T1000 (cell line): Measurements from ENCODE around the gene CFL1.
"Not testable (repeated sequence)": the region's sequence is repeated elsewhere in the genome, so short reads cannot be mapped to it uniquely, and the experiment has no call there.

ENCODE experiments used
- DNase-seq: peaks from one replicate; lab custom pipeline; 2025; ENCODE audit warnings: mixed read lengths; lab: John Stamatoyannopoulos, UW

The CFL1 gene

GRCh38 chr11:65832231-65832630, 25.7 kb downstream of the CFL1 start:
- DNase-seq: not testable (repeated sequence)

GRCh38 chr11:65829459-65829858, 28.5 kb downstream of the CFL1 start:
- DNase-seq: no peak

GRCh38 chr11:65826984-65827735, 30.8 kb downstream of the CFL1 start:
- DNase-seq: no peak

- no peak for DNase-seq
Measured at GRCh38 chr11:65822776-65823528, 35.0 kb downstream of the CFL1 start.

- DNase-seq: no peak
Measured at GRCh38 chr11:65821107-65821506, 36.9 kb downstream of the CFL1 start.

- peak; percentile 91 for DNase-seq
Measured at GRCh38 chr11:65817835-65818680, 39.9 kb downstream of the CFL1 start.

GRCh38 chr11:65817312-65817834, 40.6 kb downstream of the CFL1 start:
- DNase-seq: no peak

GRCh38 chr11:65816696-65817095, 41.3 kb downstream of the CFL1 start:
- no peak for DNase-seq

GRCh38 chr11:65814986-65815565, 42.9 kb downstream of the CFL1 start:
- DNase-seq: no peak

GRCh38 chr11:65814131-65814985, 43.6 kb downstream of the CFL1 start:
- peak; percentile 13 for DNase-seq

GRCh38 chr11:65811764-65812475, 46.1 kb downstream of the CFL1 start:
- DNase-seq: no peak

- no peak for DNase-seq
Measured at GRCh38 chr11:65810046-65810868, 47.7 kb downstream of the CFL1 start.

- no peak for DNase-seq
Measured at GRCh38 chr11:65809496-65809895, 48.5 kb downstream of the CFL1 start.

- DNase-seq: no peak
Measured at GRCh38 chr11:65808744-65809341, 49.1 kb downstream of the CFL1 start.

GRCh38 chr11:65806979-65807378, 51.0 kb downstream of the CFL1 start:
- DNase-seq: no peak
